Ascending aorta (tissue), 2 donors: ENCODE data around the gene RFESD. TPM values are rescaled to one million over a fixed set of nuclear protein-coding genes. Genes with fewer than 3 reads are reported as not detected.
A peak's percentile ranks its signal among the peaks of the same experiment; 100 is the strongest.
"Not testable (repeated sequence)": the region's sequence is repeated elsewhere in the genome, so short reads cannot be mapped to it uniquely, and the experiment has no call there.

ENCODE experiments used
- DNase-seq, 2 donors: peaks; one replicate each; pipeline ENCODE4 v3.0.0-alpha.2; 2019; ENCODE audit warnings: low spot score in 2 of 2
- H3K27ac ChIP-seq, 2 donors: fragments of 200-600 bp; sonication (generic); one replicate each; pipeline ENCODE4 v1.5.1; 2016 to 2017; ENCODE audit warnings: mild to moderate bottlenecking in 1 of 2
- H3K27me3 ChIP-seq: fragments of 200-600 bp; sonication (generic); one replicate; pipeline ENCODE4 v1.5.1; 2017
- H3K36me3 ChIP-seq, 2 donors: fragments of 200-600 bp; sonication (generic); one replicate each; pipeline ENCODE4 v1.5.1; 2016
- H3K4me1 ChIP-seq, 2 donors: fragments of 200-600 bp; sonication (generic); one replicate each; pipeline ENCODE4 v1.5.1; 2016 to 2017; ENCODE audit warnings: mild to moderate bottlenecking in 1 of 2
- H3K4me3 ChIP-seq, 2 donors: fragments of 200-600 bp; sonication (generic); one replicate each; pipeline ENCODE4 v1.5.1; 2016 to 2017; ENCODE audit warnings: mild to moderate bottlenecking in 1 of 2
- H3K9me3 ChIP-seq, 2 donors: fragments of 200-600 bp; sonication (generic); one replicate each; pipeline ENCODE4 v1.5.1; 2016
- CTCF ChIP-seq, 3 experiments: fragments of 200-600 bp in 2 of 3; fragments of 450-650 bp in 1 of 3; sonication (generic) in 2 of 3; IDR thresholded peaks; one replicate each; pipeline ENCODE4 v1.5.1; 2016 to 2019; ENCODE audit warnings: antibody characterized with exemption in 3 of 3, mild to moderate bottlenecking in 1 of 3, moderate library complexity in 1 of 3
- intact Hi-C: fragments of 100-400 bp; cut with DNase I; formaldehyde crosslinking; loops from one replicate; pipeline ENCODE4 v1.15.1; 2023
- total RNA-seq: library from RNA; depleted of rRNA; stranded (reverse); fragments of >200 nt; gene quantifications from one replicate; pipeline ENCODE4 v1.1.0, GENCODE V29; 2016

RFESD gene
- total RNA-seq, 1 donor from 2014 or later: not detected

- intact Hi-C loops: no loop called here
- TF ChIP-seq CTCF (IDR thresholded peaks at IDR 0.05): no peak
- Histone ChIP-seq H3K4me3 (no peak overlapping the region), H3K27me3 (no peaks in the 10 kb centered on the region), H3K9me3 (no peaks in the 10 kb centered on the region), H3K36me3 (no peaks in the 10 kb centered on the region), H3K27ac (no peak overlapping the region), H3K4me1 (no peaks in the 10 kb centered on the region)
- no peak for DNase-seq
Observed at GRCh38 chr5:95634081-95634480, 12.5 kb upstream of the RFESD start.

- Histone ChIP-seq H3K4me1 (no peaks in the 10 kb centered on the region), H3K36me3 (no peaks in the 10 kb centered on the region), H3K9me3 (no peaks in the 10 kb centered on the region), H3K27me3 (no peaks in the 10 kb centered on the region), H3K4me3 (no peak overlapping the region), H3K27ac (no peak overlapping the region)
- no peak for DNase-seq
- intact Hi-C loops: no loop called here
- TF ChIP-seq CTCF (IDR thresholded peaks at IDR 0.05): no peak
Observed at GRCh38 chr5:95638632-95639031, 7.9 kb upstream of the RFESD start.

- H3K27ac ChIP-seq: peak overlapping the region; percentile 3 to 44
- intact Hi-C loops: loop anchor here (5.0 to 10.0 kb wide), 3 partner anchors 87 to 1293 kb away; partner anchors contain the start of genes ARSK, LNPEP and SKIC3
- DNase-seq: peak in 1 of 2 donors; percentile 67
Observed at GRCh38 chr5:95641741-95642220, 4.8 kb upstream of the RFESD start.

GRCh38 chr5:95643152-95643551, 3.4 kb upstream of the RFESD start:
- intact Hi-C loops: loop anchor here (5.0 to 10.0 kb wide), 3 partner anchors 88 to 1292 kb away; partner anchors contain the start of genes ARSK, LNPEP and SKIC3
- Histone ChIP-seq H3K9me3 (no peaks in the 10 kb centered on the region), H3K27me3 (no peaks in the 10 kb centered on the region), H3K36me3 (no peaks in the 10 kb centered on the region), H3K4me1 (peaks cover 0 to 4% of the 10 kb centered on the region in 2 donors), H3K4me3 (no peak overlapping the region), H3K27ac (no peak overlapping the region)
- DNase-seq: no peak
- TF ChIP-seq CTCF (IDR thresholded peaks at IDR 0.05): no peak

More at GRCh38 chr5:95641741-95642220, 4.8 kb upstream of the RFESD start:
- H3K4me1 ChIP-seq: no peaks in the 10 kb centered on the region
- H3K36me3 ChIP-seq: no peaks in the 10 kb centered on the region
- TF ChIP-seq CTCF (IDR thresholded peaks at IDR 0.05): no peak
- no peaks in the 10 kb centered on the region for H3K27me3 ChIP-seq
- no peaks in the 10 kb centered on the region for H3K9me3 ChIP-seq
- no peak overlapping the region for H3K4me3 ChIP-seq

GRCh38 chr5:95644351-95645042, 2.1 kb upstream of the RFESD start:
- Histone ChIP-seq H3K4me3 (no peak overlapping the region), H3K4me1 (peaks cover 0 to 4% of the 10 kb centered on the region in 2 donors), H3K27ac (peak overlapping the region; percentile 76 to 91), H3K36me3 (no peaks in the 10 kb centered on the region), H3K9me3 (no peaks in the 10 kb centered on the region), H3K27me3 (no peaks in the 10 kb centered on the region)
- DNase-seq: peak in 1 of 2 donors; percentile 72
- intact Hi-C loops: loop anchor here (5.0 to 10.0 kb wide), 7 partner anchors 90 to 1290 kb away; partner anchors contain the start of genes ARSK, CAST, ERAP1 and LNPEP
- peak; percentile 61 to 70 (median 65) for TF ChIP-seq CTCF (IDR thresholded peaks at IDR 0.05)

GRCh38 chr5:95646226-95646568, 380 bp upstream of the RFESD start:
- not testable (repeated sequence) for H3K4me1 ChIP-seq, H3K9me3 ChIP-seq, H3K36me3 ChIP-seq, H3K27me3 ChIP-seq, DNase-seq
- intact Hi-C loops: loop anchor here (2.0 to 10.0 kb wide), 8 partner anchors 25 to 1289 kb away; partner anchors contain the start of genes ARSK, CAST, ERAP1 and GPR150
- Histone ChIP-seq H3K4me3 (peak overlapping the region; percentile 59 to 77), H3K27ac (peak overlapping the region; percentile 76 to 91)
